ENCODE results near the gene STIM2. TPM values are rescaled to one million over a fixed set of nuclear protein-coding genes. Genes with fewer than 3 reads are reported as not detected.

STIM2 gene
- total RNA-seq, 2 donors from 2014 or later = 23.2 to 24.5 TPM

DNA sequence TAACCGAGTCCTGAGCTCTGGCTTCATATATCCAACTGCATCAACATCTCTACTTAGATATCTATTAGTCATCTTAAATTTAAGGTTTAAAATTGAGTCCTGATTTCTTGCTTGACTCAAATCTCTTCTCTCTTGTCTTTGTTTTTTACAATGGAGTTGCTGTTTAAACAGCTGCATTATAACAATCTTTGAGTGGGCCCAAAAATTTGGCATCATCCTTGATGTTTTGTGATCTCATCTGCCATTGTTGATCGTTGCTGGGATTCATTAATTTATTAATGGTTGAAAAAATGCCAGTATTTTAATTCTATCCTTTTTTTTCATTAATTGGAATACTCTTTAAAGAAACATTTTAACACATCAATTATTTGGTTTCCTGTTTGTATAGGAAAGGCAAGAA, 82.2 kb downstream of the STIM2 start:
- TF ChIP-seq, protein P1, sequence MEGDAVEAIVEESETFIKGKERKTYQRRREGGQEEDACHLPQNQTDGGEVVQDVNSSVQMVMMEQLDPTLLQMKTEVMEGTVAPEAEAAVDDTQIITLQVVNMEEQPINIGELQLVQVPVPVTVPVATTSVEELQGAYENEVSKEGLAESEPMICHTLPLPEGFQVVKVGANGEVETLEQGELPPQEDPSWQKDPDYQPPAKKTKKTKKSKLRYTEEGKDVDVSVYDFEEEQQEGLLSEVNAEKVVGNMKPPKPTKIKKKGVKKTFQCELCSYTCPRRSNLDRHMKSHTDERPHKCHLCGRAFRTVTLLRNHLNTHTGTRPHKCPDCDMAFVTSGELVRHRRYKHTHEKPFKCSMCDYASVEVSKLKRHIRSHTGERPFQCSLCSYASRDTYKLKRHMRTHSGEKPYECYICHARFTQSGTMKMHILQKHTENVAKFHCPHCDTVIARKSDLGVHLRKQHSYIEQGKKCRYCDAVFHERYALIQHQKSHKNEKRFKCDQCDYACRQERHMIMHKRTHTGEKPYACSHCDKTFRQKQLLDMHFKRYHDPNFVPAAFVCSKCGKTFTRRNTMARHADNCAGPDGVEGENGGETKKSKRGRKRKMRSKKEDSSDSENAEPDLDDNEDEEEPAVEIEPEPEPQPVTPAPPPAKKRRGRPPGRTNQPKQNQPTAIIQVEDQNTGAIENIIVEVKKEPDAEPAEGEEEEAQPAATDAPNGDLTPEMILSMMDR (conservative IDR thresholded peaks at IDR 0.05) = no peak
- Mint-ChIP-seq H3K4me1 (peaks cover 24% of the 10 kb centered on the region), H3K27me3 (ENCODE audit: insufficient read depth) (peaks cover 23% of the 10 kb centered on the region), H3K27ac (no peak overlapping the region), H3K36me3 (ENCODE audit: low read depth) (peaks cover 6% of the 10 kb centered on the region), H3K4me3 (no peak overlapping the region), H3K9me3 (peaks cover 4% of the 10 kb centered on the region)
- no peaks in the 10 kb centered on the region for H3K9me3 ChIP-seq (ENCODE audit: control insufficient read depth, low read length)
- peaks cover 26% of the 10 kb centered on the region for H3K27me3 ChIP-seq (ENCODE audit: control insufficient read depth, insufficient read depth, low read length, poor library complexity, severe bottlenecking)
- no peak overlapping the region for H3K9ac ChIP-seq (ENCODE audit: extremely low read depth, low read length, poor library complexity, severe bottlenecking)
- H3K4me3 ChIP-seq (ENCODE audit: low read length) = no peak overlapping the region
- H3K27ac ChIP-seq (ENCODE audit: low read depth, low read length) = no peak overlapping the region
- WGBS, 2 experiments (ENCODE audit: insufficient coverage in 1 of 2, insufficient read length in 1 of 2) = 97 to 100% methylated on average over 1 to 2 of the region's 2 CpGs
- no peaks in the 10 kb centered on the region for H3K4me1 ChIP-seq (ENCODE audit: control insufficient read depth, insufficient read depth, low read length)
- H3K36me3 ChIP-seq (ENCODE audit: control insufficient read depth, insufficient read depth, low read length) = no peaks in the 10 kb centered on the region
- no peak for DNase-seq

DNA sequence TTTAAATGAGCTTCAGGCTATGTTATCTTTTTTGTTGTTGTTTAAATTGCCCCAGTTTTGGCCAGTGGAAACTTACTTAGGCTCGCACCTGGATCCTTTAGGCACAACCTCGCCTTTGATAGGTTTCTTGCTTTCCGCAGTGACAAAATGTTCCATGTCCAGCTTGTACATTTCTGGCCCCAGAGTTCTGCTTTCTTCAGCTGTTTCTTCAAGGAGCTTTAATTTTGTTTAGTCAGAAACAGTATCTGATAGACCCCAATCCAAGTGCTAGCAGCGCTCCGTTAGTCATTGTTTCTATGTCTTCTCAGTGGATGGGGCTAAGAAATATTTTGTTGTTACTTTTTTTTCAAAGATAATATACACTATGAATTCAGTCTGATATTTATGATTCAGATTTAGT, 82.8 kb downstream of the STIM2 start:
- Mint-ChIP-seq H3K4me3 (no peak overlapping the region), H3K27ac (no peak overlapping the region)

DNA sequence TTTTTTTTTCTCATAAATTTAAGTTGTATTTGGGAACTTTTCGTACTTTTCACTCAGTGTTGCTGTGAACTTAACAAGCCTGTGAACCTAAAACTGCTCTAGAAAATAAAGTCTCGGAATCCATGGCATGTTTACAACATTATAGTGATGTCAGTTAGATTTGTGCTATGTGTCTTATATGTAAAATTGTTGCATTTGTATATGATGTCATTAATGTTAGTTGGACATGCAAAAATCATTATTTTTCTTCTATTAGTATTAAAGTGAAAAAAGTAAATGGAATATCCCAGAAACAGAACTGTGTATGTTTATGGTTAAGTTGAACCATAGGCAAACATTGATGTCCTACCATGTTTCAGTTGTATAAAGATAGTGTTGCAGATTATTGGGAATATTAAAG, 85.2 kb downstream of the STIM2 start:
- Mint-ChIP-seq H3K36me3 (ENCODE audit: low read depth) (peaks cover 6% of the 10 kb centered on the region), H3K27ac (no peak overlapping the region), H3K27me3 (ENCODE audit: insufficient read depth) (peaks cover 9% of the 10 kb centered on the region), H3K4me1 (peaks cover 10% of the 10 kb centered on the region), H3K4me3 (no peak overlapping the region), H3K9me3 (peaks cover 11% of the 10 kb centered on the region)
- DNase-seq = no peak
- no peak overlapping the region for H3K4me3 ChIP-seq (ENCODE audit: low read length)
- H3K4me1 ChIP-seq (ENCODE audit: control insufficient read depth, insufficient read depth, low read length) = no peaks in the 10 kb centered on the region
- TF ChIP-seq, protein P1 (conservative IDR thresholded peaks at IDR 0.05) = no peak
- WGBS, 2 experiments (ENCODE audit: insufficient coverage in 1 of 2, insufficient read length in 1 of 2) = 96 to 100% methylated on average over 2 of the region's 2 CpGs
- H3K9me3 ChIP-seq (ENCODE audit: control insufficient read depth, low read length) = peaks cover 9% of the 10 kb centered on the region
- no peak overlapping the region for H3K9ac ChIP-seq (ENCODE audit: extremely low read depth, low read length, poor library complexity, severe bottlenecking)
- no peak overlapping the region for H3K27ac ChIP-seq (ENCODE audit: low read depth, low read length)
- no peaks in the 10 kb centered on the region for H3K36me3 ChIP-seq (ENCODE audit: control insufficient read depth, insufficient read depth, low read length)
- peaks cover 10% of the 10 kb centered on the region for H3K27me3 ChIP-seq (ENCODE audit: control insufficient read depth, insufficient read depth, low read length, poor library complexity, severe bottlenecking)

More for the DNA sequence above, 82.8 kb downstream of the STIM2 start:
- Histone ChIP-seq H3K4me3 (ENCODE audit: low read length) (no peak overlapping the region), H3K27me3 (ENCODE audit: control insufficient read depth, insufficient read depth, low read length, poor library complexity, severe bottlenecking) (peaks cover 26% of the 10 kb centered on the region), H3K9me3 (ENCODE audit: control insufficient read depth, low read length) (no peaks in the 10 kb centered on the region), H3K9ac (ENCODE audit: extremely low read depth, low read length, poor library complexity, severe bottlenecking) (no peak overlapping the region), H3K4me1 (ENCODE audit: control insufficient read depth, insufficient read depth, low read length) (no peaks in the 10 kb centered on the region), H3K27ac (ENCODE audit: low read depth, low read length) (no peak overlapping the region), H3K36me3 (ENCODE audit: control insufficient read depth, insufficient read depth, low read length) (no peaks in the 10 kb centered on the region)
- H3K27me3 Mint-ChIP-seq (ENCODE audit: insufficient read depth) = peaks cover 23% of the 10 kb centered on the region
- peaks cover 24% of the 10 kb centered on the region for H3K4me1 Mint-ChIP-seq
- 55 to 76% methylated on average over 3 to 5 of the region's 5 CpGs for WGBS, 2 experiments (ENCODE audit: insufficient coverage in 1 of 2, insufficient read length in 1 of 2)
- peaks cover 6% of the 10 kb centered on the region for H3K36me3 Mint-ChIP-seq (ENCODE audit: low read depth)
- no peak for DNase-seq
- TF ChIP-seq, protein P1 (conservative IDR thresholded peaks at IDR 0.05) = no peak
- peaks cover 4% of the 10 kb centered on the region for H3K9me3 Mint-ChIP-seq
